Testis (tissue), 2 donors: ENCODE data around the gene ANKS1B.
"Not testable (repeated sequence)": the region's sequence is repeated elsewhere in the genome, so short reads cannot be mapped to it uniquely, and the experiment has no call there.

ENCODE experiments used
- CTCF ChIP-seq, 3 experiments: fragments of 450-650 bp in 2 of 3; fragments of 200-600 bp in 1 of 3; sonication (generic) in 1 of 3; IDR thresholded peaks; one replicate each; pipeline ENCODE4 v1.5.1; 2016 to 2019; ENCODE audit warnings: antibody characterized with exemption in 3 of 3, mild to moderate bottlenecking in 2 of 3, moderate library complexity in 1 of 3
- POLR2A ChIP-seq: fragments of 450-650 bp; IDR thresholded peaks from one replicate; pipeline ENCODE4 v1.6.1; 2017; ENCODE audit warnings: antibody characterized with exemption, mild to moderate bottlenecking, moderate library complexity

- TF ChIP-seq CTCF (IDR thresholded peaks at IDR 0.05); POLR2A: not testable (repeated sequence)
Observed at GRCh38 chr12:99624591-99624990, 360.1 kb downstream of the ANKS1B start.
